B cell (primary cell): ENCODE results near the gene BNIP3. TPM values are rescaled to one million over a fixed set of nuclear protein-coding genes. Genes with fewer than 3 reads are reported as not detected.

Source experiments
- ATAC-seq: fragments of 200-7000 bp; cut with Tn5 transposase; one replicate; pipeline ENCODE4 v1.10.0; 2021; ENCODE audit warnings: low read depth, mild to moderate bottlenecking, moderate number of reproducible peaks, moderate library complexity
- CTCF ChIA-PET: fragments of 350-600 bp; sonication (Branson Sonifier 250); formaldehyde crosslinking; loops from one replicate; lab custom pipeline; 2021; ENCODE audit warnings: antibody characterized with exemption, inconsistent platforms; lab: Charles Lee
- POLR2A ChIA-PET: fragments of 350-600 bp; sonication (Branson Sonifier 250); formaldehyde crosslinking; loops from one replicate; lab custom pipeline; 2021; ENCODE audit warnings: antibody characterized with exemption; lab: Charles Lee
- DNase-seq: peaks from one replicate; pipeline ENCODE4 v3.0.0; 2013
- H2AFZ ChIP-seq: 2 replicates; pipeline ENCODE4 v1.6.1; 2012; ENCODE audit warnings: mild to moderate bottlenecking, low read depth, low read length; ENCODE audit not compliant: insufficient read depth, poor library complexity, severe bottlenecking
- H3K27ac ChIP-seq, 2 donors: 1 replicate in 1 of 2; 2 replicates in 1 of 2; pipeline ENCODE4 v1.5.1; 2012 to 2013; ENCODE audit warnings: low read length in 2 of 2, mild to moderate bottlenecking in 2 of 2, moderate library complexity in 1 of 2
- H3K27me3 ChIP-seq, 4 experiments: fragments of 200-600 bp in 1 of 4; sonication (generic) in 1 of 4; replicated peaks in 1 of 4; 1 replicate in 2 of 4; 2 replicates in 2 of 4; pipeline versions ENCODE4 v1.6.1 to v1.7.0; 2013 to 2016; ENCODE audit warnings: low read length in 3 of 4, mild to moderate bottlenecking in 2 of 4, mixed read lengths in 1 of 4, moderate library complexity in 1 of 4; ENCODE audit not compliant: insufficient read depth in 4 of 4, control insufficient read depth in 3 of 4; ENCODE audit errors: control extremely low read depth in 1 of 4
- H3K36me3 ChIP-seq, 2 experiments: replicated peaks in 1 of 2; 1 replicate in 1 of 2; 2 replicates in 1 of 2; pipeline versions ENCODE4 v1.6.1 to v1.7.1; 2013; ENCODE audit warnings: low read length in 1 of 2; ENCODE audit not compliant: insufficient read depth in 2 of 2, control insufficient read depth in 1 of 2; ENCODE audit errors: control extremely low read depth in 1 of 2, extremely low read depth in 1 of 2
- H3K4me1 ChIP-seq, 2 donors: fragments of 200-600 bp in 1 of 2; sonication (generic) in 1 of 2; 1 replicate in 1 of 2; 2 replicates in 1 of 2; pipeline versions ENCODE4 v1.5.1 to v1.6.1; 2013 to 2017; ENCODE audit warnings: low read length in 2 of 2; ENCODE audit not compliant: control insufficient read depth in 2 of 2, insufficient read depth in 2 of 2
- H3K4me2 ChIP-seq: replicated peaks from 2 replicates; pipeline ENCODE3; 2012; ENCODE audit warnings: mild to moderate bottlenecking, low read depth, low read length; ENCODE audit not compliant: poor library complexity, severe bottlenecking
- H3K4me3 ChIP-seq, 5 experiments: fragments of 200-600 bp in 1 of 5; sonication (generic) in 1 of 5; 1 replicate in 3 of 5; 2 replicates in 2 of 5; pipeline versions ENCODE4 v1.5.1 to v1.7.0; 2011 to 2016; ENCODE audit warnings: low read length in 4 of 5, mild to moderate bottlenecking in 4 of 5, low read depth in 2 of 5, control low read depth in 1 of 5, moderate library complexity in 1 of 5; ENCODE audit not compliant: insufficient read depth in 1 of 5; ENCODE audit errors: control extremely low read depth in 1 of 5, extremely low read depth in 1 of 5
- H3K79me2 ChIP-seq: fragments of 200-600 bp; sonication (generic); one replicate; pipeline ENCODE4 v1.6.0; 2016; ENCODE audit warnings: low read length; ENCODE audit not compliant: control insufficient read depth, insufficient read depth
- H3K9ac ChIP-seq: fragments of 200-600 bp; sonication (generic); 2 replicates; pipeline ENCODE4 v1.6.1; 2017; ENCODE audit warnings: mild to moderate bottlenecking, low read length, moderate library complexity
- H3K9me3 ChIP-seq, 3 donors: one replicate each; pipeline versions ENCODE4 v1.6.1 to v1.7.1; 2013; ENCODE audit warnings: low read length in 2 of 3; ENCODE audit not compliant: control insufficient read depth in 2 of 3, insufficient read depth in 1 of 3; ENCODE audit errors: control extremely low read depth in 1 of 3
- H4K20me1 ChIP-seq: 2 replicates; pipeline ENCODE4 v1.6.0; 2012; ENCODE audit warnings: mild to moderate bottlenecking, low read length; ENCODE audit not compliant: insufficient read depth, control insufficient read depth, poor library complexity, severe bottlenecking
- H3K27ac Mint-ChIP-seq: one replicate; pipeline ENCODE4 v1.8.0; 2021; ENCODE audit warnings: mixed read lengths
- H3K27me3 Mint-ChIP-seq: one replicate; pipeline ENCODE4 v1.8.0; 2021; ENCODE audit warnings: mixed read lengths
- H3K4me1 Mint-ChIP-seq: one replicate; pipeline ENCODE4 v1.8.0; 2021; ENCODE audit warnings: mixed read lengths
- H3K4me3 Mint-ChIP-seq: one replicate; pipeline ENCODE4 v1.8.0; 2021; ENCODE audit warnings: mixed read lengths
- H3K9me3 Mint-ChIP-seq: one replicate; pipeline ENCODE4 v1.8.0; 2022; ENCODE audit warnings: mixed read lengths; ENCODE audit not compliant: insufficient read depth
- EZH2 ChIP-seq: IDR thresholded peaks from 2 replicates; pipeline ENCODE4 v1.6.1; 2012; ENCODE audit warnings: borderline replicate concordance, low read depth, mild to moderate bottlenecking, moderate library complexity, low read length; ENCODE audit not compliant: insufficient read depth, poor library complexity, severe bottlenecking
- WGBS: methylation state at CpG from one replicate; pipeline ENCODE4 v1.1.5; 2013; ENCODE audit warnings: missing lambda C conversion rate; ENCODE audit not compliant: insufficient coverage; 5-methylcytosine and 5-hydroxymethylcytosine counted together
- intact Hi-C: fragments of 100-400 bp; cut with micrococcal nuclease; formaldehyde crosslinking; loops from one replicate; pipeline ENCODE4 v1.10.0; 2022
- polyA plus RNA-seq: library from polyadenylated mRNA; depleted of rRNA; stranded (reverse); fragments of >200 nt; gene quantifications from 2 replicates; pipeline ENCODE4 v1.2.3, GENCODE V29; 2012
- total RNA-seq, 2 donors: library from RNA; stranded (reverse); fragments of 120-200 nt in 1 of 2; gene quantifications; 1 replicate in 1 of 2; 2 replicates in 1 of 2; pipeline versions ENCODE4 v1.2.3 to v1.2.4, GENCODE V29; 2013 to 2022
- TF ChIP-seq, protein P1 (sequence below): fragments of 200-600 bp; IDR thresholded peaks from one replicate; pipeline ENCODE4 v1.8.0; 2022; ENCODE audit warnings: antibody characterized with exemption, mild to moderate bottlenecking

The BNIP3 gene
- total and polyA plus RNA-seq, 2 donors (not counting 1 experiment from before 2014, with no cell fraction given), result 7.1 to 10.9 TPM

DNA sequence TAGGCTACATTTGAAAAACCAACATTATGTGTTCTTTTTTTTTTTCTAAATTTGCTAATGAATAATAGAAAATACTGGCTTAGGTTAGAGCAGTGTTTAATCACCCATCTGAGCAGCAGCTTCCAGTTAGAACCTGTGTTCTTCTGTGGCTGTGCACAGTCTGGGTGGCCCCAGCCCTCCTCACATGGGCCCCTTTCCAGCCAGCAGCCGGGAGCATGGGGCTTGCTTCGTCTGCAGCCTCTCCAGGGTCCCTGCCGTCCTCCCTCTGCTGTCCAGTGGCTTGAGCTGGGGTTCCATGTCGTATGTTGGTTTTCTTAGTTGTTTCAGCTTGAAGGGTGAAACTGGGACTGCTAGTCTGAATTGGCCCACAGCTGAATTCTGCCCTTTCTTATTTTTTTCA lies 37.3 kb downstream of the BNIP3 start:
- DNase-seq (no peak), ATAC-seq (no peak)
- no peak overlapping the region for H3K9ac ChIP-seq
- no peaks in the 10 kb centered on the region for H3K9me3 ChIP-seq
- H3K27ac ChIP-seq, result no peak overlapping the region
- 100% methylated on average over 4 of the region's 4 CpGs for WGBS
- H3K27me3 Mint-ChIP-seq, result no peaks in the 10 kb centered on the region
- TF ChIP-seq, protein P1, sequence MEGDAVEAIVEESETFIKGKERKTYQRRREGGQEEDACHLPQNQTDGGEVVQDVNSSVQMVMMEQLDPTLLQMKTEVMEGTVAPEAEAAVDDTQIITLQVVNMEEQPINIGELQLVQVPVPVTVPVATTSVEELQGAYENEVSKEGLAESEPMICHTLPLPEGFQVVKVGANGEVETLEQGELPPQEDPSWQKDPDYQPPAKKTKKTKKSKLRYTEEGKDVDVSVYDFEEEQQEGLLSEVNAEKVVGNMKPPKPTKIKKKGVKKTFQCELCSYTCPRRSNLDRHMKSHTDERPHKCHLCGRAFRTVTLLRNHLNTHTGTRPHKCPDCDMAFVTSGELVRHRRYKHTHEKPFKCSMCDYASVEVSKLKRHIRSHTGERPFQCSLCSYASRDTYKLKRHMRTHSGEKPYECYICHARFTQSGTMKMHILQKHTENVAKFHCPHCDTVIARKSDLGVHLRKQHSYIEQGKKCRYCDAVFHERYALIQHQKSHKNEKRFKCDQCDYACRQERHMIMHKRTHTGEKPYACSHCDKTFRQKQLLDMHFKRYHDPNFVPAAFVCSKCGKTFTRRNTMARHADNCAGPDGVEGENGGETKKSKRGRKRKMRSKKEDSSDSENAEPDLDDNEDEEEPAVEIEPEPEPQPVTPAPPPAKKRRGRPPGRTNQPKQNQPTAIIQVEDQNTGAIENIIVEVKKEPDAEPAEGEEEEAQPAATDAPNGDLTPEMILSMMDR, result no peak
- no peak for TF ChIP-seq EZH2
- no peak overlapping the region for H3K27ac Mint-ChIP-seq
- peaks cover 5% of the 10 kb centered on the region for H3K79me2 ChIP-seq
- H3K4me2 ChIP-seq, result no peak overlapping the region
- no peaks in the 10 kb centered on the region for H3K9me3 Mint-ChIP-seq
- no peaks in the 10 kb centered on the region for H3K27me3 ChIP-seq
- H4K20me1 ChIP-seq, result peaks cover 5% of the 10 kb centered on the region
- ChIA-PET CTCF (interaction anchor here (1.0 to 1.2 kb wide), 2 partner anchors 40 to 58 kb away, joined by 3 read pairs; no protein-coding TSS in a partner anchor), POLR2A (no interaction called here)
- peaks cover 8 to 74% of the 10 kb centered on the region in 2 experiments for H3K36me3 ChIP-seq
- peaks cover 1% of the 10 kb centered on the region for H3K4me1 Mint-ChIP-seq
- intact Hi-C loops, result no loop called here
- no peaks in the 10 kb centered on the region for H3K4me1 ChIP-seq
- H3K4me3 ChIP-seq, result no peak overlapping the region
- no peak overlapping the region for H3K4me3 Mint-ChIP-seq
- no peak overlapping the region for H2AFZ ChIP-seq

DNA sequence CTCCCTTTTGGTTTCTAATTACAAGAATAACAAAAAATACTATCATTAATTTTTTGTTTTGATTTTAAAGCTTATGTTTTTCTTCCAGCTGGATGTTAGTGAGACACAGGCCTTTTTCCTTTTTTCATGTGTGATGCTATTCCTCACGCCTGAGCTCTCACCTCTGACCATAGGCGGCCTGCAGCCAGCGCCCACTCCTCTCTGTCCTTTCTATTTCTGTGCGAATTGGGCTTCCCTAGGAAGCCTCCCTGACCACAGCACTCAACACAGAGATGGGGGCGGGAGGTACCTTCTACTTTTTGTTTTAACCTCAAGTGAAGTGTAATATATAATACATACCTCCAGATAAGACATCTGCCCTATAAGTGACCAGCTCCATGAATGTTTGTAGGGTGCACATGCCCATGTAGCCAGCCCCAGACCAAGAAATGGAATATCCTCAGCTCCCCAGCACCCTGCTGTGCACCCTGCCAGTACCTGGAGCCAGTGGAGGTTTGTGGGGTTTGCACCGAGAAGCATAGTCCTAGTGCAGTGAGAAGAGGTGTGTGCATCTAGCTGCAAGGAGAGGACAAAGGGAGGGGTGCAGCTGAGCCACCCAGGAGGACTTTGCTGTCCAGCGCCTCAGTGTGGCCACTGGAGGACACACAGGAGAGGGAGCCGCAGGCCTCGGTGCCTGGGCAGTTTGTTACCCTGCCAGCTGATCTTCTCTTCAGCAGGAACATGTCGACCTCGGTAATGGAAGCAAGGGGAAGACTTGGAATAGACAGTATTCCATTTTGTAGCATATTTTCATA lies 38.5 kb downstream of the BNIP3 start:
- no peaks in the 10 kb centered on the region for H3K9me3 ChIP-seq
- no peaks in the 10 kb centered on the region for H3K27me3 ChIP-seq
- CTCF ChIA-PET, result interaction anchor here (0.9 to 1.7 kb wide), 5 partner anchors 21 to 80 kb away, joined by 3 to 5 read pairs (median 4); partner anchors contain the start of gene PPP2R2D
- no peaks in the 10 kb centered on the region for H3K9me3 Mint-ChIP-seq
- TF ChIP-seq EZH2, result no peak
- TF ChIP-seq, protein P1, result no peak
- no peak overlapping the region for H2AFZ ChIP-seq
- H3K4me1 ChIP-seq, result no peaks in the 10 kb centered on the region
- H3K4me3 Mint-ChIP-seq, result no peak overlapping the region
- no peak overlapping the region for H3K27ac ChIP-seq
- H3K36me3 ChIP-seq, result peaks cover 4 to 69% of the 10 kb centered on the region in 2 experiments
- no peak overlapping the region for H3K27ac Mint-ChIP-seq
- no peak overlapping the region for H3K9ac ChIP-seq
- no peak overlapping the region for H3K4me3 ChIP-seq
- intact Hi-C loops, result no loop called here
- 93% methylated on average over 4 of the region's 11 CpGs for WGBS
- DNase-seq (no peak), ATAC-seq (no peak)
- H3K4me2 ChIP-seq, result no peak overlapping the region
- peaks cover 1% of the 10 kb centered on the region for H3K4me1 Mint-ChIP-seq
- H3K27me3 Mint-ChIP-seq, result no peaks in the 10 kb centered on the region
- H3K79me2 ChIP-seq, result peaks cover 7% of the 10 kb centered on the region
- no peaks in the 10 kb centered on the region for H4K20me1 ChIP-seq
- POLR2A ChIA-PET, result no interaction called here
